Mammary epithelial cell (primary cell): Measurements from ENCODE around the gene ZNF292.

Experiments used
- CTCF ChIP-seq, 2 donors: IDR thresholded peaks in 1 of 2; conservative IDR thresholded peaks in 1 of 2; 2 replicates each; pipeline ENCODE4 v1.5.1; 2011 to 2012; ENCODE audit warnings: inconsistent platforms in 2 of 2, low read length in 2 of 2, mild to moderate bottlenecking in 2 of 2, control low read depth in 1 of 2, low read depth in 1 of 2; ENCODE audit not compliant: insufficient read depth in 1 of 2; ENCODE audit errors: extremely low read depth in 1 of 2
- EZH2 ChIP-seq: IDR thresholded peaks from 2 replicates; pipeline ENCODE4 v1.6.1; 2012; ENCODE audit warnings: low read length, inconsistent platforms, borderline replicate concordance

GRCh38 chr6:87225937-87226336, 70.6 kb downstream of the ZNF292 start:
- no peak for TF ChIP-seq CTCF (conservative IDR thresholded peaks at IDR 0.05 in 1 of 2, IDR thresholded peaks at IDR 0.05 in 1 of 2; ENCODE audit: extremely low read depth in 1 of 2, insufficient read depth in 1 of 2, low read depth in 1 of 2, low read length in 2 of 2)
- no peak for TF ChIP-seq EZH2
